HG03066 (cell line): ENCODE results near the gene KRTAP4-12.
"Not testable (repeated sequence)": the region's sequence is repeated elsewhere in the genome, so short reads cannot be mapped to it uniquely, and the experiment has no call there.

Experiments used
- ATAC-seq: cut with Tn5 transposase; IDR thresholded peaks from one replicate; pipeline ENCODE4 v1.9.1; 2021; ENCODE audit warnings: low read depth; ENCODE audit not compliant: unreplicated experiment

The KRTAP4-12 gene

DNA sequence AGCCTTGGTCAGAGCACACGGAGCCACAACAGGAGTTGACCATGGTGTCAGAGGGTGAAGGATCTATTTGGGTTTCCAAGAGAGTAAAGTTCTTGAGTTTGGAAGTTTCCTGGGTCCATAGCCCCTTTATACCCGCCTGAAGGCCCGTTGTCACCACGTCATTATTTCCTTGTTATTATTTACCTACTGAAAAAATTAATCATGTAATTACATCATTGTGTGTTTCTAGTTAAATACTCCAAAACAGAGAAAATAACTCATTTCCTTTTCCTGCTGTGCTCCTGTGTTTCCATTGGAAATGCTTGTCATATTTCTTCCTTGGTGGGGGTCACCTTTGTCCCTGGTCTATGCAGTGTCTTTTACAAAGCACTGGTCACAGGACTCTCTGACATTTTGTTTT, 25.9 kb downstream of the KRTAP4-12 start, which contains the start of gene KRTAP4-8:
Gene KRTAP4-8, minus strand, starts transcription at position 101 of the 400 bp plus-strand sequence. Its CDS starts 58 bp downstream, at position 43.
- no peak for ATAC-seq

DNA sequence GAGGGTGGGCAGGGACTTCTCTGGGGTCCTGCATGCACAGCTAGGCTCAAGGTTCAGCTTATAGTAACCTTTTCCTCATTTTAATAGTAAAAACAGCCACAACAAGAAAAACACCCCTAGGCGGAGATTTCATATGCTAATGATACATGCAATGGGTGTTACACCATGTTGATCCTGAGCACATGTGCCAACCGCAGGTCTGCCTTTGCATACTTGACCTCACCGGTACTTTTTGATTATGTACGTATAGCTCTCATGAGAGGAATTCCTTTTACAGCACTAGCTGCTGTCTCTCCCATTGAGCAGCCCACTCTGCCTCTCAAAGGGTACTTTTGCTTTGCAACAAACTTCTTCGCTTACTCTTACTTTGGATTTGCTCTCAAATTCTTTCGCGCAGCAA, 27.9 kb downstream of the KRTAP4-12 start:
- no peak for ATAC-seq

DNA sequence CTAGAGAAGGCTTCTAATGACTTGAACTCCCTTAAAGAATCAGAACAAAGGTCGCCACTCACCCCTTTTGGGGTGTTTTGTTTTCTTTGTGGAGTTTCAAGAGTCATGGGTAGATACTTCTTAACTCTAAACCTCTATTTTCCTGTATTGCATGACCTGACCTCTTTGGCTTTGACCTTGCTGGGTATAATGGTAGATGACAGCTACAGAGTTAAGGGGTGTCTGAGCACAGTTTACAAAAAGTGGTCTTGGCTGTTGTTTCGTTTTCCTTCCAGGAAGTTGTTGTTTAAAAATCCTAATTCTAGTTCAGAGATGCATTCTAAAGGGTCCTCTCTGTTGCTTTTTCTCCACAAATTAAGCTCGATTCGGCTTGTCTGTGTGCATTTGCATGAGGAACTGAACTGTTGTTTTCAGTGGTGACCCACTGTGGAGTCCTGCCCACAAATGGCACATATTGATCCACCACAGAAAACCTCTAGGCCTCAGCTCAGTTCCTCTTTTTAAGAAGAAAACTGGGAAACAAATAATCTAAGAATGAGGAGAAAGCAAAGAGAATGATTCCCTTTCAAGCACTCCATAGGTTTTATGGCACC, 35.1 kb downstream of the KRTAP4-12 start:
- not testable (repeated sequence) for ATAC-seq

DNA sequence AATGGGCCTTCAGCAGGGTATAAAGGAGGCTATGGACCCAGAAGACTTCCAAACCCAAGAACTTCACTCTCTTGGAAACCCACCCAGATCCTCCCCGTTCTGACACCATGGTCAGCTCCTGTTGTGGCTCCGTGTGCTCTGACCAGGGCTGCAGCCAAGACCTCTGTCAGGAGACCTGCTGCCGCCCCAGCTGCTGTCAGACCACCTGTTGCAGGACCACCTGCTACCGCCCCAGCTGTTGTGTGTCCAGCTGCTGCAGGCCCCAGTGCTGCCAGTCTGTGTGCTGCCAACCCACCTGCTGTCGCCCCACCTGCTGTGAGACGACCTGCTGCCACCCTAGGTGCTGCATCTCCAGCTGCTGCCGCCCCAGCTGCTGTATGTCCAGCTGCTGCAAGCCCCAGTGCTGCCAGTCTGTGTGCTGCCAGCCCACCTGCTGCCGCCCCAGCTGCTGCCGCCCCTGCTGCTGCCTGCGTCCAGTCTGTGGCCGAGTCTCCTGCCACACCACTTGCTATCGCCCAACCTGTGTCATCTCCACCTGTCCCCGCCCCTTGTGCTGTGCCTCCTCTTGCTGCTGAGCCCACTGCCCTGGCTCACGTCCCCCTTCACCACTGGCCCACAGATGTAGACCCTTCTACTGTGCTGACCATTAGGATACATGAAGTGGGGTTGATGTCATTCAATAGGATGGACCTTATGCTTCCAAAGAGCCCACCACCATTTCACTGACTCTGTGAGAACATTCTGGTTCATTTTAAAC, 39.7 kb downstream of the KRTAP4-12 start, which contains the start of gene KRTAP4-7:
Gene KRTAP4-7, plus strand, starts transcription at position 51 of the 757 bp plus-strand sequence. Its CDS starts 57 bp downstream, at position 108.
- not testable (repeated sequence) for ATAC-seq

DNA sequence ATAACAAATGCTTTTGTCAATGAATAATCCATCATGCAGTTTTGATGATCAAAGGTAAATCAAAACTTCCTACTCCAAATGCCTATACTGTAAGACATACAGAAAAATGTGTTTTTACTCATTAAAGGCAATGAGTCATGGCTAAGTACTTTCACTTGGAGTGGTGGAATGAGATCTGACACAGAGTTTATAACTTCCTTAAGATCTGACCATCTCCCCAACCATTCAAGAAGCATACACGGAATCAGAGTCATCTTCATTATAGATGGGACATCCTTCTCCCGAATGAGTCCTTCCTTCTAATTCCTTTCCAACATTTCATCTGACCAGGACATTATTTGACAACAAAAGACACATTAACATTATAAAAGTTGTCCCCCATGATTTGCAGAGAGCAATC, 40.6 kb downstream of the KRTAP4-12 start:
- not testable (repeated sequence) for ATAC-seq

DNA sequence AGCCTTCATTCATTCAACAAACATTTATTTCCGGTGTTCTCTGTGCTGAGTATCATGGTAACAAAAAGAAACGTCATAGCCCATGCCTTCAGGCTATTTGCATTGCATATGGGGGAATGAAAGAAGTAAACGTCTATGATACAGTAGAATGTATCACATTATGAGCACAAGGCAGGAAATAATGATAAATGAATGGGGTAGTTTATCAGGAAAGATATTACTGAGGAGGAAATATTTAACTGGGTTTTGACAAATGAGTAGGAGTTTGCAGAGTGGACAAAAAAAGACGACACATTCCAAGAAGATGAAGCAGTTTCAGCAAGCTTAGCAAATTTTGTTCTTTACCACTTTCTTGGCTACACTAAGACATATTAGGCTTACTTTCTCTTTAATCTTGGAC, 41.4 kb downstream of the KRTAP4-12 start:
- ATAC-seq: no peak

DNA sequence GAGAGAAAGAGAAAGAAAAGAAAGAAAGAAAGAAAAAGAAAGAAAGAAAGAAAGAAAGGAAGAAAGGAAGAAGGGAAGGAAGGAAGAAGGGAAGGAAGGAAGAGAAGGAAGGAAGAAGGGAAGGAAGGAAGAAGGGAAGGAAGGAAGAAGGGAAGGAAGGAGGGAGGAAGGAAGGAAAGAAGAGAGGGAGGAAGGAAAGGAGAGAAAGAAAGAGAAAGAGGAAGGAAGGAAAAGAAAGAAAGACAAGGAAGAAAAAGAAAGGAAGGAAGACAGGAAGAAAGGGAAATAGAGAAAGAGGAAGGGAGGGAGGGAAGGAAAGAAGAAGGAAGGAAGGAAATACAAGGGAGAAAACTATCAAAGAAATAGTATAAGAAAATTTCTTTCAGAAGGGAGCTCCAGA, 47.2 kb downstream of the KRTAP4-12 start:
- no peak for ATAC-seq

DNA sequence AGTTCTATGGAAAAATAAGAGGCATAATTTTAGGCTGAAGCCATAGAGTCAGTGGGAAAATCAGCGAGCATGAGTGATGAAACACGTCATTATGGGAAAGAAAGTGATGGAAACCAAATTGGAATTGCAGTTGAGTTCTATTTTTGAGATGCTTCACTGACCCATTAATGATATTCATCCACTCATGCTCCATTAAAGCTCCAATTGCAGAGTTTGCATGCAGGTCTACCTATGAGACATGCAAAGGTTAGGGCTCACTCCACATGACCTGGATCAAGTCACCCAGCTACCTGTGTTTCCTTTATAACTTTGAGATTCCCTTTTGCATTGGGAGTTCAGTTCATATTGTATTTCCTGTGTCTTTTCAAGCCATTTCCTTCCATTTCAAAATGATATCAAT, 50.3 kb downstream of the KRTAP4-12 start:
- ATAC-seq: no peak
